ENCODE data around the gene MAP3K4. TPM values are rescaled to one million over a fixed set of nuclear protein-coding genes. Genes with fewer than 3 reads are reported as not detected.
"Not testable (repeated sequence)": the region's sequence is repeated elsewhere in the genome, so short reads cannot be mapped to it uniquely, and the experiment has no call there.

The MAP3K4 gene
- total RNA-seq, 1 experiment from 2014 or later, result 29.9 TPM

DNA sequence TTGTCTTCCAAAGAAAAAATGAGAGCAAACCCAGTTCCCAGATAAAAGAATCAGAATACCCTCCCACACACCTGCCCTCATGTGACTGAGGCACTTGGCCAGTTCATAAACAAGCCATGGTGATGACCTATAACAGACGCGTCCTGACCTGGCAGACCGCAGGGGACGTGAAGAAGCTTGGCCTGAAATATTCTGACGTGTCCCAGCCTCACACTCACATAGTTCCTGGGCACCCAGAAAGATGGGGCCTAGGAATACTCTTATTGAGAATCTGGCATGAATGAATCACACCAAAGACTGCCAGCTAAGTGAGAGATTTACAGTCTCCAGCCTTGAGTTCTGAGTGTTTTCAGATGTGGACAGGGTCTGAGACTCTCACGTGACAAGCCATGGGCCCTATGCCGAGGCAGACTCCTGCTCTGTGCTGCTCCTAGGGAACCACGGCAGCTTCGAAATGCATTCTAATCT lies 17.2 kb upstream of the MAP3K4 start:
- Histone ChIP-seq H4K20me1 (ENCODE audit: insufficient read depth, low read depth, low read length) (no peaks in the 10 kb centered on the region), H3K4me2 (ENCODE audit: low read depth, low read length, poor library complexity, severe bottlenecking) (peak overlapping the region; percentile 23), H3K79me2 (ENCODE audit: low read length) (no peaks in the 10 kb centered on the region), H3K27me3 (ENCODE audit: low read length) (no peaks in the 10 kb centered on the region), H3K9ac (ENCODE audit: low read length) (no peak overlapping the region), H3K9me2 (replicated peaks; ENCODE audit: insufficient read depth, low read length) (no peaks in the 10 kb centered on the region), H3K4me3 (ENCODE audit: low read length) (no peak overlapping the region), H3K36me3 (ENCODE audit: insufficient read depth, low read length) (no peaks in the 10 kb centered on the region), H2AFZ (ENCODE audit: low read length) (no peak overlapping the region), H3K4me1 (ENCODE audit: low read length) (peaks cover 12% of the 10 kb centered on the region), H3K27ac (ENCODE audit: low read length) (no peak overlapping the region), H3K9me3 (ENCODE audit: low read length) (no peaks in the 10 kb centered on the region)
- DNase-seq, result no peak

- Histone ChIP-seq H3K36me3 (ENCODE audit: insufficient read depth, low read length) (no peaks in the 10 kb centered on the region), H3K9ac (ENCODE audit: low read length) (no peak overlapping the region), H4K20me1 (ENCODE audit: insufficient read depth, low read depth, low read length) (no peaks in the 10 kb centered on the region), H3K27ac (ENCODE audit: low read length) (no peak overlapping the region), H3K4me3 (ENCODE audit: low read length) (no peak overlapping the region), H3K4me2 (ENCODE audit: low read depth, low read length, poor library complexity, severe bottlenecking) (peak overlapping the region; percentile 23), H3K4me1 (ENCODE audit: low read length) (peaks cover 12% of the 10 kb centered on the region), H3K27me3 (ENCODE audit: low read length) (no peaks in the 10 kb centered on the region), H3K9me3 (ENCODE audit: low read length) (no peaks in the 10 kb centered on the region), H3K9me2 (replicated peaks; ENCODE audit: insufficient read depth, low read length) (no peaks in the 10 kb centered on the region), H2AFZ (ENCODE audit: low read length) (no peak overlapping the region), H3K79me2 (ENCODE audit: low read length) (no peaks in the 10 kb centered on the region)
- DNase-seq, result no peak
Measured at GRCh38 chr6:160975162-160975561, 16.4 kb upstream of the MAP3K4 start.

DNA sequence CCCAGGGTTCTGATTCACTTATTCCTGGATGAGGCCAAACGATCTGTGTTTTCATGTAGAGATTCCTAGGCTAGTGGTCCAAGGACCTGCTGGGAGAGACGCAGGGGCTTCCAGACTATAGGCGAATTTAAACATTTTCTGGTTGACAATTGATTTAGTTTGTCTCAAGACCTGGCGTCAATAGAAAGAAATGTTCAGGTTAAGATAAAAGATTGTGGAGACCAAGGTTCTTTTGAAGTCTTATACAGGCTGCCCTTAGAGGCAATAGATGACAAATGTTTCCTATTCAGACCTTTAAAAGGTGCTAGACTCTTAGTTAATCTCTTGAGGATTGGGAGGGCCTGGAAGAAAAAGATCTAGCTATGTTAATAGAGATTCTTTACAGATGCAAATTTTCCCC lies 15.6 kb upstream of the MAP3K4 start:
- not testable (repeated sequence) for H3K4me3 ChIP-seq (ENCODE audit: low read length); H3K9ac ChIP-seq (ENCODE audit: low read length); H4K20me1 ChIP-seq (ENCODE audit: insufficient read depth, low read depth, low read length); H3K27ac ChIP-seq (ENCODE audit: low read length); H3K79me2 ChIP-seq (ENCODE audit: low read length); H3K27me3 ChIP-seq (ENCODE audit: low read length); H3K9me2 ChIP-seq (replicated peaks; ENCODE audit: insufficient read depth, low read length); H3K9me3 ChIP-seq (ENCODE audit: low read length); DNase-seq; H2AFZ ChIP-seq (ENCODE audit: low read length); H3K36me3 ChIP-seq (ENCODE audit: insufficient read depth, low read length); H3K4me2 ChIP-seq (ENCODE audit: low read depth, low read length, poor library complexity, severe bottlenecking)
- H3K4me1 ChIP-seq (ENCODE audit: low read length), result peaks cover 12% of the 10 kb centered on the region

- Histone ChIP-seq H3K9ac (ENCODE audit: low read length) (no peak overlapping the region), H2AFZ (ENCODE audit: low read length) (no peak overlapping the region), H4K20me1 (ENCODE audit: insufficient read depth, low read depth, low read length) (no peaks in the 10 kb centered on the region), H3K9me3 (ENCODE audit: low read length) (no peaks in the 10 kb centered on the region; the same call in 1 of the 2 replicates), H3K79me2 (ENCODE audit: low read length) (no peaks in the 10 kb centered on the region), H3K4me2 (ENCODE audit: low read depth, low read length, poor library complexity, severe bottlenecking) (no peak overlapping the region), H3K4me1 (ENCODE audit: low read length) (peaks cover 12% of the 10 kb centered on the region), H3K36me3 (ENCODE audit: insufficient read depth, low read length) (no peaks in the 10 kb centered on the region), H3K4me3 (ENCODE audit: low read length) (no peak overlapping the region), H3K27me3 (ENCODE audit: low read length) (no peaks in the 10 kb centered on the region; the same call in 1 of the 2 replicates), H3K27ac (ENCODE audit: low read length) (no peak overlapping the region), H3K9me2 (replicated peaks; ENCODE audit: insufficient read depth, low read length) (no peaks in the 10 kb centered on the region)
- no peak for DNase-seq
Measured at GRCh38 chr6:160978141-160978901, 13.2 kb upstream of the MAP3K4 start.

- Histone ChIP-seq H3K4me2 (ENCODE audit: low read depth, low read length, poor library complexity, severe bottlenecking) (no peak overlapping the region), H2AFZ (ENCODE audit: low read length) (no peak overlapping the region), H3K79me2 (ENCODE audit: low read length) (no peaks in the 10 kb centered on the region), H3K27ac (ENCODE audit: low read length) (no peak overlapping the region), H3K27me3 (ENCODE audit: low read length) (no peaks in the 10 kb centered on the region; the same call in 1 of the 2 replicates), H3K36me3 (ENCODE audit: insufficient read depth, low read length) (no peaks in the 10 kb centered on the region), H3K4me1 (ENCODE audit: low read length) (peaks cover 12% of the 10 kb centered on the region), H4K20me1 (ENCODE audit: insufficient read depth, low read depth, low read length) (no peaks in the 10 kb centered on the region), H3K9me3 (ENCODE audit: low read length) (no peaks in the 10 kb centered on the region; the same call in 1 of the 2 replicates), H3K4me3 (ENCODE audit: low read length) (no peak overlapping the region), H3K9me2 (replicated peaks; ENCODE audit: insufficient read depth, low read length) (no peaks in the 10 kb centered on the region), H3K9ac (ENCODE audit: low read length) (no peak overlapping the region)
- no peak for DNase-seq
Measured at GRCh38 chr6:160979061-160979708, 12.4 kb upstream of the MAP3K4 start.

DNA sequence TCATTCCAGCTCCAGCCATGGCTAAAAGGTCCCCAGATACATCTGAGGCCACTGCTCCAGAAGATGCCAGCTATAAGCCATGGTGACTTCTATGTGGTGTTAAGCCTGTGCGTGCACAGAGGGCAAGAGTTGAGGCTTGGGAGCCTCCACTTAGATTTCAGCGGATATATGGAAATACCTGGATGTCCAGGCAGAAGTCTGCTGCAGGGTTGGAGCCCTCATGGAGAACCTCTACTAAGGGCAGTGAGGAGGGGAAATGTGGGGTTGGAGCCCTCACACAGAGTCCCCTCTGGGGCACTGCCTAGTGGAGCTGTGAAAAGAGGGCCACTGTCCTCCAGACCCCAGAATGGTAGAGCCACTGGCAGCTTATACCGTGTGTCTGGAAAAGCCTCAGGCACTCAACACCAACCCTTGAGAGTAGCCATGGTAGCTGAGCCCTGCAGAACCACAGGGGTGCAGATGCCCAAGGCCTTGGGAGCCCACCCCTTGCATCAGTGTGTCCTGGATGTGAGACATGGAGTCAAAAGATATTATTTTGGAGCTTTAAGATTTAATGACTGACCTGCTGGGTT lies 8.1 kb upstream of the MAP3K4 start:
- H4K20me1 ChIP-seq (ENCODE audit: insufficient read depth, low read depth, low read length); H3K9ac ChIP-seq (ENCODE audit: low read length); DNase-seq; H3K9me2 ChIP-seq (replicated peaks; ENCODE audit: insufficient read depth, low read length); H3K4me3 ChIP-seq (ENCODE audit: low read length); H3K9me3 ChIP-seq (ENCODE audit: low read length); H3K27ac ChIP-seq (ENCODE audit: low read length); H3K79me2 ChIP-seq (ENCODE audit: low read length); H3K4me2 ChIP-seq (ENCODE audit: low read depth, low read length, poor library complexity, severe bottlenecking); H3K36me3 ChIP-seq (ENCODE audit: insufficient read depth, low read length); H3K27me3 ChIP-seq (ENCODE audit: low read length); H3K4me1 ChIP-seq (ENCODE audit: low read length); H2AFZ ChIP-seq (ENCODE audit: low read length): not testable (repeated sequence)

GRCh38 chr6:160986851-160987250 lies 4.7 kb upstream of the MAP3K4 start:
- Histone ChIP-seq H3K79me2 (ENCODE audit: low read length) (no peaks in the 10 kb centered on the region), H3K36me3 (ENCODE audit: insufficient read depth, low read length) (no peaks in the 10 kb centered on the region), H2AFZ (ENCODE audit: low read length) (no peak overlapping the region), H4K20me1 (ENCODE audit: insufficient read depth, low read depth, low read length) (no peaks in the 10 kb centered on the region), H3K9ac (ENCODE audit: low read length) (no peak overlapping the region), H3K27ac (ENCODE audit: low read length) (no peak overlapping the region), H3K4me2 (ENCODE audit: low read depth, low read length, poor library complexity, severe bottlenecking) (no peak overlapping the region), H3K27me3 (ENCODE audit: low read length) (no peaks in the 10 kb centered on the region; the same call in none of the 2 replicates), H3K4me3 (ENCODE audit: low read length) (no peak overlapping the region), H3K9me2 (replicated peaks; ENCODE audit: insufficient read depth, low read length) (no peaks in the 10 kb centered on the region), H3K4me1 (ENCODE audit: low read length) (peaks cover 8% of the 10 kb centered on the region), H3K9me3 (ENCODE audit: low read length) (no peaks in the 10 kb centered on the region; the same call in 1 of the 2 replicates)
- DNase-seq, result no peak

- Histone ChIP-seq H3K4me3 (ENCODE audit: low read length) (no peak overlapping the region), H3K4me2 (ENCODE audit: low read depth, low read length, poor library complexity, severe bottlenecking) (no peak overlapping the region), H3K27me3 (ENCODE audit: low read length) (no peaks in the 10 kb centered on the region; the same call in none of the 2 replicates), H3K36me3 (ENCODE audit: insufficient read depth, low read length) (no peaks in the 10 kb centered on the region), H2AFZ (ENCODE audit: low read length) (no peak overlapping the region), H3K79me2 (ENCODE audit: low read length) (no peaks in the 10 kb centered on the region), H3K9ac (ENCODE audit: low read length) (no peak overlapping the region), H4K20me1 (ENCODE audit: insufficient read depth, low read depth, low read length) (no peaks in the 10 kb centered on the region), H3K4me1 (ENCODE audit: low read length) (peaks cover 8% of the 10 kb centered on the region), H3K9me2 (replicated peaks; ENCODE audit: insufficient read depth, low read length) (no peaks in the 10 kb centered on the region), H3K27ac (ENCODE audit: low read length) (no peak overlapping the region), H3K9me3 (ENCODE audit: low read length) (no peaks in the 10 kb centered on the region; the same call in 1 of the 2 replicates)
- no peak for DNase-seq
Measured at GRCh38 chr6:160987265-160987664, 4.3 kb upstream of the MAP3K4 start.
